Progenitor cell of endocrine pancreas (in vitro differentiated cells): ENCODE measurements around the gene TCEA2. TPM values are rescaled to one million over a fixed set of nuclear protein-coding genes. Genes with fewer than 3 reads are reported as not detected.

Source experiments
- DNase-seq: peaks from one replicate; pipeline ENCODE4 v3.0.0; 2021; ENCODE audit warnings: low spot score; ENCODE audit not compliant: unreplicated experiment
- H3K27ac Mint-ChIP-seq: 2 replicates; pipeline ENCODE4 v1.8.0; 2021; ENCODE audit warnings: mild to moderate bottlenecking, moderate library complexity, mixed read lengths
- H3K27me3 Mint-ChIP-seq: 2 replicates; pipeline ENCODE4 v1.8.0; 2021; ENCODE audit warnings: mixed read lengths
- H3K36me3 Mint-ChIP-seq: 2 replicates; pipeline ENCODE4 v1.8.0; 2022; ENCODE audit warnings: mixed read lengths; ENCODE audit not compliant: insufficient read depth
- H3K4me1 Mint-ChIP-seq: 2 replicates; pipeline ENCODE4 v1.8.0; 2021; ENCODE audit warnings: low read depth, mixed read lengths
- H3K4me3 Mint-ChIP-seq: 2 replicates; pipeline ENCODE4 v1.8.0; 2021; ENCODE audit warnings: low read depth, mild to moderate bottlenecking, moderate library complexity, mixed read lengths
- H3K9me3 Mint-ChIP-seq: 2 replicates; pipeline ENCODE4 v1.8.0; 2021; ENCODE audit warnings: low read depth, mixed read lengths
- CTCF ChIP-seq: fragments of 200-600 bp; sonication (generic); IDR thresholded peaks from one replicate; pipeline ENCODE4 v1.5.0; 2021; ENCODE audit warnings: antibody characterized with exemption, mild to moderate bottlenecking; ENCODE audit not compliant: unreplicated experiment
- total RNA-seq: library from RNA; stranded (reverse); gene quantifications from 2 replicates; pipeline ENCODE4 v1.2.1, GENCODE V29; 2021

TCEA2 gene
- total RNA-seq, 1 donor from 2014 or later: 92.7 TPM

GRCh38 chr20:64050261-64051032, 12.6 kb upstream of the TCEA2 start:
- Mint-ChIP-seq H3K9me3 (no peaks in the 10 kb centered on the region), H3K27me3 (peaks cover 64% of the 10 kb centered on the region), H3K4me1 (no peaks in the 10 kb centered on the region), H3K36me3 (no peaks in the 10 kb centered on the region), H3K4me3 (no peak overlapping the region), H3K27ac (no peak overlapping the region)
- no peak for DNase-seq
- TF ChIP-seq CTCF: no peak

GRCh38 chr20:64051033-64051452, 12.0 kb upstream of the TCEA2 start:
- Mint-ChIP-seq H3K36me3 (no peaks in the 10 kb centered on the region), H3K27me3 (peaks cover 58% of the 10 kb centered on the region), H3K4me3 (no peak overlapping the region), H3K4me1 (no peaks in the 10 kb centered on the region), H3K9me3 (no peaks in the 10 kb centered on the region), H3K27ac (no peak overlapping the region)
- DNase-seq: no peak
- no peak for TF ChIP-seq CTCF

- H3K4me1 Mint-ChIP-seq: no peaks in the 10 kb centered on the region
- H3K27ac Mint-ChIP-seq: no peak overlapping the region
- no peak for TF ChIP-seq CTCF
- no peak overlapping the region for H3K4me3 Mint-ChIP-seq
- H3K36me3 Mint-ChIP-seq: no peaks in the 10 kb centered on the region
- H3K9me3 Mint-ChIP-seq: no peaks in the 10 kb centered on the region
- DNase-seq: no peak
- H3K27me3 Mint-ChIP-seq: peaks cover 51% of the 10 kb centered on the region
These were observed 11.3 kb upstream of the TCEA2 start for GRCh38 chr20:64051561-64052325.

- Mint-ChIP-seq H3K27me3 (peaks cover 45% of the 10 kb centered on the region), H3K4me1 (peaks cover 1% of the 10 kb centered on the region), H3K4me3 (no peak overlapping the region), H3K36me3 (no peaks in the 10 kb centered on the region), H3K9me3 (no peaks in the 10 kb centered on the region), H3K27ac (no peak overlapping the region)
- no peak for DNase-seq
- no peak for TF ChIP-seq CTCF
These were observed 10.7 kb upstream of the TCEA2 start for GRCh38 chr20:64052326-64052722.

- peaks cover 39% of the 10 kb centered on the region for H3K27me3 Mint-ChIP-seq
- H3K4me3 Mint-ChIP-seq: no peak overlapping the region
- H3K4me1 Mint-ChIP-seq: peaks cover 5% of the 10 kb centered on the region
- H3K27ac Mint-ChIP-seq: no peak overlapping the region
- no peaks in the 10 kb centered on the region for H3K36me3 Mint-ChIP-seq
- DNase-seq: no peak
- no peak for TF ChIP-seq CTCF
- H3K9me3 Mint-ChIP-seq: no peaks in the 10 kb centered on the region
These were observed 9.8 kb upstream of the TCEA2 start for GRCh38 chr20:64052987-64053840.
